Panc1 (cell line): ENCODE measurements around the gene CRABP1. TPM values are rescaled to one million over a fixed set of nuclear protein-coding genes. Genes with fewer than 3 reads are reported as not detected.

Source experiments
- ATAC-seq: fragments of 200-7000 bp; cut with Tn5 transposase; 2 replicates; pipeline ENCODE4 v1.9.1; 2020; ENCODE audit warnings: mild to moderate bottlenecking, moderate library complexity
- BruUV-seq: library from RNA; stranded (reverse); fragments of 400-500 nt; replicated peaks from 2 replicates; lab custom pipeline; 2021; lab: Mats Ljungman, UMichigan
- CTCF ChIA-PET: fragments of 300-600 bp; sonication (Branson Sonifier 250); formaldehyde crosslinking; loops from one replicate; lab custom pipeline; 2022; ENCODE audit warnings: antibody characterized with exemption; lab: Charles Lee
- POLR2A ChIA-PET: fragments of 300-600 bp; sonication (Branson Sonifier 250); formaldehyde crosslinking; loops from one replicate; lab custom pipeline; 2022; ENCODE audit warnings: antibody characterized with exemption; lab: Charles Lee
- DNase-seq: peaks from one replicate; pipeline ENCODE4 v3.0.0-alpha.2; 2010; ENCODE audit warnings: low read depth, low spot score
- H3K27ac ChIP-seq: 2 replicates; pipeline ENCODE4 v1.5.1; 2011; ENCODE audit warnings: mild to moderate bottlenecking, low read length, inconsistent platforms
- H3K27me3 ChIP-seq: fragments of 200-500 bp; sonication (Bioruptor generic); 2 replicates; pipeline ENCODE4 v1.6.0; 2014; ENCODE audit warnings: low read length, inconsistent platforms; ENCODE audit not compliant: control insufficient read depth, insufficient read depth
- H3K36me3 ChIP-seq: fragments of 200-500 bp; sonication (Bioruptor generic); 2 replicates; pipeline ENCODE4 v1.5.1; 2014; ENCODE audit warnings: inconsistent platforms, mild to moderate bottlenecking, low read length, moderate library complexity; ENCODE audit not compliant: control insufficient read depth, insufficient read depth
- H3K4me1 ChIP-seq: 2 replicates; pipeline ENCODE4 v1.5.1; 2011; ENCODE audit warnings: inconsistent platforms, mild to moderate bottlenecking, low read length, moderate library complexity; ENCODE audit not compliant: control insufficient read depth, insufficient read depth
- H3K4me3 ChIP-seq, 2 experiments: 2 replicates each; pipeline ENCODE4 v1.5.1; 2011 to 2012; ENCODE audit warnings: low read depth in 2 of 2, low read length in 2 of 2, mild to moderate bottlenecking in 2 of 2, inconsistent platforms in 1 of 2, moderate library complexity in 1 of 2
- H3K9me3 ChIP-seq: fragments of 200-500 bp; sonication (Bioruptor generic); 2 replicates; pipeline ENCODE4 v1.5.1; 2014; ENCODE audit warnings: low read depth, mild to moderate bottlenecking, inconsistent platforms, low read length, moderate library complexity; ENCODE audit not compliant: control insufficient read depth, insufficient read depth
- CTCF ChIP-seq: fragments of 450-650 bp; IDR thresholded peaks from 2 replicates; pipeline ENCODE4 v1.5.1; 2017; ENCODE audit warnings: mild to moderate bottlenecking
- POLR2AphosphoS5 ChIP-seq: IDR thresholded peaks from 2 replicates; pipeline ENCODE4 v1.6.1; 2012; ENCODE audit warnings: mild to moderate bottlenecking, low read depth, low read length, moderate library complexity
- SIN3A ChIP-seq: IDR thresholded peaks from 2 replicates; pipeline ENCODE4 v1.6.1; 2012; ENCODE audit warnings: low read depth, mild to moderate bottlenecking, low read length, moderate library complexity, borderline replicate concordance; ENCODE audit not compliant: insufficient read depth
- TCF7L2 ChIP-seq: IDR thresholded peaks from 2 replicates; pipeline ENCODE4 v1.6.1; 2011; ENCODE audit warnings: mild to moderate bottlenecking, low read depth, low read length, inconsistent platforms
- in situ Hi-C: cut with HindIII; loops from 2 replicates; pipeline ENCODE4 v1.10.0; 2016; ENCODE audit warnings: low sequenced_read_pairs, low pct_unique_long_range_greater_than_20kb
- intact Hi-C: fragments of 100-400 bp; cut with micrococcal nuclease; formaldehyde crosslinking; loops from one replicate; pipeline ENCODE4 v1.10.0; 2022; ENCODE audit not compliant: unreplicated experiment
- total RNA-seq: library from RNA; stranded (reverse); gene quantifications from one replicate; pipeline ENCODE4 v1.2.1, GENCODE V29; 2021; ENCODE audit not compliant: unreplicated experiment
- TF ChIP-seq, protein P1 (sequence below), 2 experiments: IDR thresholded peaks; 2 replicates each; pipeline ENCODE4 v1.6.1; 2011 to 2012; ENCODE audit warnings: low read depth in 2 of 2, control low read depth in 1 of 2, low read length in 1 of 2, mild to moderate bottlenecking in 1 of 2, moderate library complexity in 1 of 2; ENCODE audit not compliant: insufficient read depth in 1 of 2

CRABP1 gene
- total RNA-seq, 1 experiment from 2014 or later, result 6.7 TPM

GRCh38 chr15:78299101-78299930 is 40.8 kb upstream of the CRABP1 start, which contains the start of gene SKIC8:
SKIC8 (minus strand) TSS chr15:78299609; CDS start chr15:78295686, 3,923 bp downstream.
- peaks cover 12% of the 10 kb centered on the region for H3K4me1 ChIP-seq
- ATAC-seq, result peak; percentile 99
- POLR2A ChIA-PET, result interaction anchor here (0.5 to 1.4 kb wide), 16 partner anchors 10 to 551 kb away, joined by 3 to 8 read pairs (median 4); partner anchors contain the start of gene CIB2
- H3K27me3 ChIP-seq, result no peaks in the 10 kb centered on the region
- H3K36me3 ChIP-seq, result no peaks in the 10 kb centered on the region; the same call in 1 of the 2 replicates
- peak within 1 kb of the TSS; percentile 80 to 97 for H3K4me3 ChIP-seq
- TF ChIP-seq CTCF (no peak), POLR2AphosphoS5 (peak; percentile 96), SIN3A (peak; percentile 93; the same call in 1 of the 2 replicates), TCF7L2 (no peak)
- TF ChIP-seq, protein P1, sequence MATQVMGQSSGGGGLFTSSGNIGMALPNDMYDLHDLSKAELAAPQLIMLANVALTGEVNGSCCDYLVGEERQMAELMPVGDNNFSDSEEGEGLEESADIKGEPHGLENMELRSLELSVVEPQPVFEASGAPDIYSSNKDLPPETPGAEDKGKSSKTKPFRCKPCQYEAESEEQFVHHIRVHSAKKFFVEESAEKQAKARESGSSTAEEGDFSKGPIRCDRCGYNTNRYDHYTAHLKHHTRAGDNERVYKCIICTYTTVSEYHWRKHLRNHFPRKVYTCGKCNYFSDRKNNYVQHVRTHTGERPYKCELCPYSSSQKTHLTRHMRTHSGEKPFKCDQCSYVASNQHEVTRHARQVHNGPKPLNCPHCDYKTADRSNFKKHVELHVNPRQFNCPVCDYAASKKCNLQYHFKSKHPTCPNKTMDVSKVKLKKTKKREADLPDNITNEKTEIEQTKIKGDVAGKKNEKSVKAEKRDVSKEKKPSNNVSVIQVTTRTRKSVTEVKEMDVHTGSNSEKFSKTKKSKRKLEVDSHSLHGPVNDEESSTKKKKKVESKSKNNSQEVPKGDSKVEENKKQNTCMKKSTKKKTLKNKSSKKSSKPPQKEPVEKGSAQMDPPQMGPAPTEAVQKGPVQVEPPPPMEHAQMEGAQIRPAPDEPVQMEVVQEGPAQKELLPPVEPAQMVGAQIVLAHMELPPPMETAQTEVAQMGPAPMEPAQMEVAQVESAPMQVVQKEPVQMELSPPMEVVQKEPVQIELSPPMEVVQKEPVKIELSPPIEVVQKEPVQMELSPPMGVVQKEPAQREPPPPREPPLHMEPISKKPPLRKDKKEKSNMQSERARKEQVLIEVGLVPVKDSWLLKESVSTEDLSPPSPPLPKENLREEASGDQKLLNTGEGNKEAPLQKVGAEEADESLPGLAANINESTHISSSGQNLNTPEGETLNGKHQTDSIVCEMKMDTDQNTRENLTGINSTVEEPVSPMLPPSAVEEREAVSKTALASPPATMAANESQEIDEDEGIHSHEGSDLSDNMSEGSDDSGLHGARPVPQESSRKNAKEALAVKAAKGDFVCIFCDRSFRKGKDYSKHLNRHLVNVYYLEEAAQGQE (IDR thresholded peaks at IDR 0.05; ENCODE audit: insufficient read depth in 1 of 2, low read depth in 2 of 2, low read length in 1 of 2), result peak in 1 of 2 experiments; percentile 66; a peak in 2 of 4 replicates
- intact Hi-C loops (no loop called here), in situ Hi-C loops (no loop called here)
- BruUV-seq, result TSS peak; percentile 76
- peak within 1 kb of the TSS; percentile 91 for H3K27ac ChIP-seq
- peak; percentile 81 for DNase-seq
- H3K9me3 ChIP-seq, result no peaks in the 10 kb centered on the region
- CTCF ChIA-PET, result interaction anchor here (0.6 to 1.1 kb wide), 3 partner anchors 9 to 439 kb away, joined by 3 to 4 read pairs (median 3); no protein-coding TSS in a partner anchor

GRCh38 chr15:78301326-78301725 is 38.8 kb upstream of the CRABP1 start:
- no peaks in the 10 kb centered on the region; the same call in 1 of the 2 replicates for H3K36me3 ChIP-seq
- H3K27ac ChIP-seq, result no peak overlapping the region
- intact Hi-C loops, result no loop called here
- ATAC-seq, result no peak
- H3K27me3 ChIP-seq, result no peaks in the 10 kb centered on the region
- TF ChIP-seq, protein P1 (IDR thresholded peaks at IDR 0.05; ENCODE audit: insufficient read depth in 1 of 2, low read depth in 2 of 2, low read length in 1 of 2), result no peak
- TF ChIP-seq CTCF (no peak), TCF7L2 (no peak), SIN3A (no peak), POLR2AphosphoS5 (no peak)
- DNase-seq, result no peak
- in situ Hi-C loops, result no loop called here
- CTCF ChIA-PET, result no interaction called here
- H3K4me1 ChIP-seq, result peaks cover 12% of the 10 kb centered on the region
- no TSS peak for BruUV-seq
- POLR2A ChIA-PET, result no interaction called here
- no peaks in the 10 kb centered on the region for H3K9me3 ChIP-seq
- no peak overlapping the region for H3K4me3 ChIP-seq
